ENCODE measurements around the gene SHOX. TPM values are rescaled to one million over a fixed set of nuclear protein-coding genes. Genes with fewer than 3 reads are reported as not detected.

The SHOX gene
- total RNA-seq, 1 experiment from 2014 or later: 0.24 TPM

DNA sequence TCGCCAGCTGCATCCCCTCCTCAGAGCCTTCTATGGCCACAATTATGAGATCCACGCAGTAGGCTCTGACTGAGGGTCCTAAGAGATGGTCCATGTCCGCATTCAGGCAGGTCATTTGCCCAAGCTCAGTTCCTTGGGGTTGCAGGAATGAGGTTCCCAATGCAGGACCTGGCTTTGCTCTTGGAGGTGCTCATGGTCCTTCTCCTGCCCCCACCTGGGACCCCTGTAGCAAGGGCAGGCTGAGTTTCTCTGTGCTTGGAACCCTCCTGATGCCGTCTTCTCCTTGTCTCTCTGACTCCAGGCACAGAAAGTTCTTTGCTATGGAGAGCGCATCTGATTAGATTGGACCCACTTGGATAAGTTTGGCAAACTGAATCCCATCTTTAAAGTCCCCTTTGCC lies 16.5 kb upstream of the SHOX start:
- H3K56ac ChIP-seq (ENCODE audit: insufficient read length, low read depth, low read length): no peak overlapping the region
- H3K14ac ChIP-seq (ENCODE audit: insufficient read depth, low read length): no peak overlapping the region
- no peak overlapping the region for H3K23ac ChIP-seq (ENCODE audit: insufficient read length, low read depth, low read length)
- peaks cover 4% of the 10 kb centered on the region for H3K23me2 ChIP-seq (ENCODE audit: insufficient read length, low read depth, low read length, poor library complexity, severe bottlenecking)
- no peaks in the 10 kb centered on the region for H3K79me2 ChIP-seq (ENCODE audit: insufficient read depth, low read length)
- no peak overlapping the region for H4K91ac ChIP-seq (ENCODE audit: insufficient read length, low read depth, low read length)
- no peak for DNase-seq
- no peak overlapping the region for H3T11ph ChIP-seq (ENCODE audit: low read length)
- H4K8ac ChIP-seq (replicated peaks; ENCODE audit: insufficient read length, low read depth, low read length): no peak overlapping the region
- H3K4ac ChIP-seq (ENCODE audit: low read depth, low read length): no peak overlapping the region
- H2BK20ac ChIP-seq (ENCODE audit: low read depth, low read length, poor library complexity, severe bottlenecking): no peak overlapping the region
- H3K27me3 ChIP-seq (ENCODE audit: insufficient read depth, low read length): peaks cover 20% of the 10 kb centered on the region
- no peak overlapping the region for H2AK5ac ChIP-seq (ENCODE audit: insufficient read length, low read length)
- Mint-ChIP-seq H3K27me3 (ENCODE audit: low read depth) (peaks cover 79% of the 10 kb centered on the region), H3K9me3 (peaks cover 30 to 31% of the 10 kb centered on the region in 2 experiments), H3K36me3 (ENCODE audit: insufficient read depth in 1 of 3, low read depth in 3 of 3) (peaks cover 2 to 20% (median 3%) of the 10 kb centered on the region in 3 experiments; a peak in 4 of 7 replicates), H3K4me3 (no peak overlapping the region), H3K27ac (no peak overlapping the region), H3K4me1 (peaks cover 3 to 10% of the 10 kb centered on the region in 2 experiments; a peak in 3 of 4 replicates)
- H3K9ac ChIP-seq (ENCODE audit: extremely low read depth, insufficient read length, low read length): no peak overlapping the region
- H3K79me1 ChIP-seq (ENCODE audit: insufficient read depth, low read depth, low read length, poor library complexity, severe bottlenecking): no peaks in the 10 kb centered on the region
- no peak overlapping the region for H3K18ac ChIP-seq (ENCODE audit: insufficient read length, low read depth, low read length)
- H3K27ac ChIP-seq (ENCODE audit: insufficient read length, low read depth, low read length): no peak overlapping the region
- no CpG with 5 or more reads among the region's 5 CpGs for WGBS (ENCODE audit: extremely low coverage, insufficient read length, low lambda C conversion rate)
- no peak for TF ChIP-seq CTCF (conservative IDR thresholded peaks at IDR 0.05)
- H2BK120ac ChIP-seq (ENCODE audit: low read depth, low read length, poor library complexity, severe bottlenecking): no peak overlapping the region
- no peaks in the 10 kb centered on the region for H4K20me1 ChIP-seq (ENCODE audit: control insufficient read depth, insufficient read depth, insufficient read length)
- H2AFZ ChIP-seq (ENCODE audit: low read length): no peak overlapping the region
- H3K4me1 ChIP-seq (ENCODE audit: insufficient read depth, low read length): no peaks in the 10 kb centered on the region
- H2BK15ac ChIP-seq (ENCODE audit: low read depth, low read length): no peak overlapping the region; the same call in 1 of the 2 replicates
- no peak overlapping the region for H2BK12ac ChIP-seq (ENCODE audit: insufficient read length, low read depth, low read length)
- H3K4me2 ChIP-seq (ENCODE audit: insufficient read depth, insufficient read length, low read length): no peak overlapping the region
- no peak overlapping the region for H2BK5ac ChIP-seq (ENCODE audit: insufficient read length, low read length)
- H3K9me3 ChIP-seq (ENCODE audit: control insufficient read depth, low read depth, low read length): peaks cover 13% of the 10 kb centered on the region
- H4K5ac ChIP-seq (ENCODE audit: insufficient read length, low read depth, low read length): no peak overlapping the region
